ENCODE data around the gene CEBPA.

CEBPA gene

DNA sequence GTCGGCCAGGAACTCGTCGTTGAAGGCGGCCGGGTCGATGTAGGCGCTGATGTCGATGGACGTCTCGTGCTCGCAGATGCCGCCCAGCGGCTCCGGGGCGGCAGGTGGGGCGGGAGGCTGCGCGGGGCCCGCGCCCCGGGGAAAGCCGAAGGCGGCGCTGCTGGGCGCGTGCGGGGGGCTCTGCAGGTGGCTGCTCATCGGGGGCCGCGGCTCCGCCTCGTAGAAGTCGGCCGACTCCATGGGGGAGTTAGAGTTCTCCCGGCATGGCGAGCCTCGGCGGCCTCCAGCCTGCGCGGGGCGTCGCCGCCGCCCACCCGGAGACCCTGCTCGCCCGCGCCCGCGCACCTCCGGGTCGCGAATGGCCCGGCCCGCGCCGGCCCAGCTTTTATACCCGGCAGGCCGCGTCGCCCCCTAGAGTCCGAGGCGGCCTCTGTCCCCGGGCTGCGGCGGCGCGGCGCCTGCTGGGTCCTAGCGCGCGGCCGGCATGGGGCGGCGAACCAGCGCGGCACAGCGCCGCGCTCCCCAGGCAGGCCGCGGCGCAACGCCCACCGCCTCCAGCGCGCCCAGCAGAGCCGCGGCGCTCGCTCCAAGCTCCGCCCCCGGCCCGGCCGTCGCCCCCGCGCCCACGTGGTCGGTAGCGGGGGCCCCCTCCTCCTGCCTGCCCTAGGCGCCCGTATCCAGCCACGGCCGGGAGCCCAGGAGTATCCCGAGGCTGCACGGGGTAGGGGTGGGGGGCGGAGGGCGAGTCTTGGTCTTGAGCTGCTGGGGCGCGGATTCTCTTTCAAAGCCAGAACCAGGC, at the start of gene CEBPA:
Gene CEBPA (minus strand): TSS at position 360 of the 799 bp plus-strand sequence. CDS start 120 bp downstream, at position 240.
- DNase-seq = peak; percentile 60 to 86

DNA sequence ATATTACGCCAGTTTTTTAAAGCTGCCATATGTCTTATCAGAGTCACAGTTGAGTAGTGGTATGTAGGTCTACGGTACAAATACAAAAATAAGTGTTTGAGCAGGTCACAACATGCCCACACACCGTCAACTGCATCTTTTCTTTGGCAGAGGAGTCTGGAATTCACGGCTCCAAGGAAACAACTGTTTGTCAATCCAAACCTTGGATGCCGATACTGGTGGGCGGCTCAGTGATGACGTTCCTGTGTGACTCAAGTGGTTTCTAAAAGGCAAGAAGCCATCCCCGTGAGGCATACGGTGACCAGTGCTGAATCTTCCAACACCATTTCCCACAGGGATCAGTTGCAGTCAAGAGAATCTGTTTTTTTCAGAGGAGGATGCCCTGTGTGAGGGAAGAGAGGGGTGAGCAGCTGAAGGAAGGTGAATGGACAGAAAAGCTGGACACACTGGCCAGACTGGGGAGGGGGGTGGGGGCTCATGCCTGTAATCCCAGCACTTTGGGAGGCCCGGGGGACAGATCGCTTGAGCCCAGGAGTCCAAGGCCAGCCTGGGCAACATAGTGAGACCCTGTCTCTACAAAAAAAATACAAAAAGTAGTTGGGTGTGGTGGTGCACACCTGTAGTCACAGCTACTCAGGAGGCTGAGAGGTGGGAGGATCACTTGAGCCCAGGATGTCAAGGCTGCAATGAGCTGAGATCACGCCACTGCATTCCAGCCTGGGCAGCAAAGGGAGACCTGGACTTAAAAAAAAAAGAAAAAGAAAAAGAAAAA, 48.4 kb upstream of the CEBPA start:
- no peak for DNase-seq

DNA sequence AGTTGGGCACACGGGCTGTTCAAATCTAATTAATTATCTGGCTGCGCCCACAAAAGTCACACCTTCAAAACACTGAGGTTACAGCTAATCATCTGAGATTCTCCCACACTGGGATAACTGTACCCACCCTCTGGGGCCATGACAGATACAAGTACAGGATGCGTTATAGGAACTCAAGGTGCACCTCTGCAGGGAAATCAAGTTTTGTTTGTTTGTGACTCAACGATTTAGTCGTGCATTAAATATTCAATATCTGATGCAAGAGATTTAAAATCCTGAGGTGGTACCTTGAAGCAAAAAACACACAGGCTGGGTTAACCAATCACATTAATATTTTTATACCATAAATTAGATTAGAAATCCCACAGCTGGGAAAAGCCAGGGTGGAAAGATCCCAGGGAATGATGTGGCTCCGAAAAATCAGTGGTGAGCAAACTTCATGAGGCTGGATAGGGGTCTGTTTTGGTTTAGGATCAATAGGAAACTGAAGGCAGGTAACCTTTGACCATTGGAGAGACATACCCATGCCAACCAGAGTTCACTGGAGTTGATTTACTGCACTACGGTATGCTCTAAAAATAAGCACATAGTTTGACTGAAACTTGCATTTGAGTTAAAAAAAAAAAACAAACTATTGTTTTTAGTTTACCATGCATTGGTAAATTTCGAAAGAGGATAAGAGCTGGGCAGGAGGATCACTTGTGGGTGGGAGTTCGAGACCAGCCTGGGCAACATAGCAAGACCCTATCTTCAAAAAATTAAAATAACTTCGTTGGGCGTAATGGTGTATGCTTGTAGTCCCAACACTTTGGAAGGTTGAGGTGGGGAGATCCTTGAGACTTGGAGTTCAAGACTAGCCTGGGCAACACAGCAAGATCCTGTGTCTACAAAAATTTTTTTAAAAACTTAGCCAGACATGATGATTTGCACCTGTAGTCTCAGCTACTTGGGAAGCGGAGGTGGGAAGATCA, 47.3 kb upstream of the CEBPA start:
- no peak for DNase-seq

DNA sequence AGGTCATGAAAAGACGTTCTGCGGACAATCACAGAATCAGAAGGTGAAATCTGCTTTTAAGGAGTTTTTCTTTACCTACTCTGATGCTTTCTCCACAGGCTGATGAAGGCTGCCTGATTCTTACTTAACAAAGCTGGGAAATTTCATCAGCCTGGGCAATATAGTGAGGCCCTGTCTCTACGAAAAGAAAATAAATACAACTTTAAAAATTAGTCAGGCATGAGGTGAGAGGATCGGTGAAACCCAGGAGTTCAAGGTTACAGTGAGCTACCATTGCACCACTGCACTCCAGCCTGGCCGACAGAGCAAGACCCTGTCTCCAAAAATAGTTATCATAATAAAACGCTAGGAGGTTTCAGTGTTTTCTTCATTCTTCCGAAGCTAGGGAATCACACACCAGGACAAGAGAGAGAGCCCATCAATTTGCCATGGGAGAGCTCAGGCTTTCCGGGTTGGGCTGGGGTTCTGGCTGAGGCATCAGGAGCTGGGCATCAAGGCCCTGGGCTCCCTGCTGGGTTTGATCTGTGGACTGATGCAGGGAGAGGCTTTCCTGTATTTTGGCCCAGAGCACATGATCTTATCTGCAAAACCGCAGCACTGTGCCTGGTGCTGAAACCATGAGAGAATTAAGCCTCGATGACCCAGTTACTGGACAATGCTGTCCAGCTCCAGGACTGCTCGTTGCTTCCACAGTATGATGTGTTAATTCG, 46.1 kb upstream of the CEBPA start:
- DNase-seq = no peak

DNA sequence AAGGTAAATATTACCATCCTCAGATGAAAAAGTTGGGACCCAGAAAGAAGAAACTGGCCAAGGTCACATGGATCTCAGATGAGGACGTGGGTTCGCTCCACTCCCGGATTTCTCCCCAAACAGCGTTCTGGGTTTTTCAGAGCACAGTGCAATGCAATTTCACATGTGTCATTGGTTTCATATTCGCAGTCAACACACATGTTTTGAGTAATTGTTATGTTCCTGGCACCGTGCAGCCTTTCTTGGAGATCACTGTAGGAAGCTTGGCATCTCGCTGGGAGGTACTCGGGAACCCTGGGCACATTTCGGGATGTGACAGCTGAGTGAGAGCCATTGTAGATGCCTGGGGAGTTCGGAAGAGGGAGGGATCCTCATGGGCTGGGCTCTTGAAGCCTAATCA, 45.0 kb upstream of the CEBPA start:
- DNase-seq = no peak

DNA sequence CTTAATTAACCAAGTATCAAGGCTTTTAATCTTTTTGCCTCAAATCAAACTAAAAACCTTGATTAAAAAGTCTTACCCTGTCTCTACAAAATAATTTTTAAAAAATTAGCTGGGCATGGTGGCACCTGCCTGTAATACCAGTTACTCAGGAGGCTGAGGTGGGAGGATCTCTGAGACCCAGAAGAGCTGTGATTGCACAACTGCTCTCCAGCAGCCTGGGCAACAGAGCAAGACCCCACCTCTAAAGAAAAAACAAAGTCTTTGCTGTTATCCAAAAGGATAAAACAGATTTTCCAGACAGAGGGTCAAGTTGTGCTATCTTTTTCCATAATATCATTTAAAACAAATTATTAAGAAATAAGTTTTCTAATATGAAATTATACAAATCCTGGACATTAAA, 44.3 kb upstream of the CEBPA start:
- DNase-seq = no peak

DNA sequence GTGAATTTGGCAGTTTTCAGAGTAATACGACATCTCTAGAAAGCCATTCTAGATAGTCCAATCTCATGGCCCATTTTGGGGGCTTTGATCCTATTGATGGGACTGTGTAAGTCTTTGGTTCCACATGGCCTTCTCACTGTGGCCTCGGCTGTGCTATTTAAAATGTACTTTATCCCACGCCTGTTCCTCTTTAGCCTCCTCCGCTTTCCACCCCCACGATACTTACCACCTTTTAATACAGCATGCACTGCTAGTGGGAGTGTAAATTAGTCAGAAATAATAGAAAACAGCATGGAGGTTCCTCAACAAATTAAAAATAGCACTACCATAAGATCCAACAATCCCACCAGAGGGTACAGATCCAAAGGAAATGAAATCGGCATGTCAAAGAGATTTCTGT, 42.8 kb upstream of the CEBPA start:
- DNase-seq = no peak

DNA sequence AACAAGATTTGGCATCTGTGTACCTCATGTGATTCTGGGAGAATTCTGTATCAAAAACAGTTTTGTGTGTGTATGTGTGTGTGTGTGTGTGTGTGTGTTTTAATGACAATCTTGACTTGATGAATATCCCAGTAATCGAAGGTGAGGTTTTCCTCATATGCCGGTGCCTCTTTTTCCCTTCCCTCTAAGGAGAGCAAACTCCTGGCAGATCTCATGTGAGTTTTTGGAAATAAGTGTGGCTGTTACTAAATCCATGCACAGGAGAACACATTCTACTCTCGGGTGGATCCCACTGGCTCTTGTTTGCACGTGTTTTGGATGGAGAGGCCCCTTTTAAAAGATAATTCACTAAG, 42.2 kb upstream of the CEBPA start:
- DNase-seq = no peak

DNA sequence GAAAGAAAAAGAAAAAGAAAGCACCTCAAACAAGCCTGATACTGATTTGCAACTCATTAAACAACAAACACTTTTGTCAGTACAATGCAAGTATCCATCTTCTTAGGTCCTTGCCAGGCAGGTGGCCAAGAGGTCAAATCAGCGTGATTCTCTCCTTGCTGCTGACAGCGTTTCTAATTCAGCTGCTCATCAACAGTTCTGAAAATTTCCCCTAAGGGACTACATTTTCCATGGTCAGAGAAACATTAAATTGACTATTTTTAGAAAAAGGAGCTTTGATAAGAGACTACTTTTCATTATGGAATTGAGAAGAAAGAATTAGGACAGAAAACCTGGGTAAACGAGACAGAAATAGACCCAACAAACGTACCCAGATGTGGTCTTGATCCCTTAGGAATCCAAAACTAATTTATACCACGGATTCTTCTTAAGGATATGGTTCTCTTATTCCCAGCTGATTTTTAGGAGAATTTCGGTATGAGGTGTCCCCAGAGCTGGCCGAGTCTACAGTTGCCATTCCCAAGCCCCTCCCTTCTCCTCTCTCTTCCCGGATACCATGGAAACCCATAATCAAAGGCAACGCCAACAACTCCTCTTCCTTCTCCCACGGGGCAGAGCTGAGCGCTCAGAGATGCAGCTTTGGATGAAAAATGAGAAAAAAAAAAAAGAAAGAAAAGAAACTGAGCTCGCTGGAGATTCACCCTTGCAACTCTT, 41.7 kb upstream of the CEBPA start:
- DNase-seq = no peak

DNA sequence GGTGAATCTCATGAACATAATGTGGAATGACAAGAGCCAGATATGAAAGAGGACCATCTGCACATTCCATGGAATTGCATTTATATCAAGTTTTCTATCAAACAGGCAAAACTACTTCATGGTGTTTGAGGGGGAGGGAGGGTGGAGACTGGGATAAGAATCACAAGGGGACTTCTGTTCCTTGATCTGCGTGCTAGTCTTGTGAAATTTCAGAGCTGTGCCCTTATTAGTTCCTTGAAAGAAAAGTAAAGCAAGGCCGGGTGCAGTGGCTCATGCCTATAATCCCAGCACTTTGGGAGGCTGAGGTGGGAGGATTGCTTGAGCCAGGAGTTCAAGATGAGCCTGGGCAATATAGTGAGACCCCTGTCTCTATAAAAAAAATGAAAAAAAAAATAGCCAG, 41.0 kb upstream of the CEBPA start:
- no peak for DNase-seq

DNA sequence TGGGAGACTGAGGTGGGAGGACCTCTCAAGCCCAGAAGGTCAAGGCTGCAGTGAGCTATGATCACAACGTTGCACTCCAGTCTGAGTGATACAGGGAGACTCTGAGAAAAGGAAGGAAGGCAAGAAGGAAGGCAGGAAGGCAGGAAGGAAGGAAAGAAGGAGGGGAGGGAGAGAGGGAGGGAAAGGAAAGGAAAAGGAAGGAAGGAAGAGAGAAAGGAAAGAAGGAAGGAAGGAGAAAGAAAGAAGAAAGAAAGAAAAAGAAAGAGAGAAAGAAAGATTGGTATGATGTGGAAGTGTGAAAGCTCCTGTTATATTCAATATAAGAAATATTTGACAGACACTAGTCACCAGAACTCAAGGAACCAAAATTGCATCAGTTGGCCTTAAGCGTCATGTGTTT, 38.7 kb upstream of the CEBPA start:
- DNase-seq = no peak

DNA sequence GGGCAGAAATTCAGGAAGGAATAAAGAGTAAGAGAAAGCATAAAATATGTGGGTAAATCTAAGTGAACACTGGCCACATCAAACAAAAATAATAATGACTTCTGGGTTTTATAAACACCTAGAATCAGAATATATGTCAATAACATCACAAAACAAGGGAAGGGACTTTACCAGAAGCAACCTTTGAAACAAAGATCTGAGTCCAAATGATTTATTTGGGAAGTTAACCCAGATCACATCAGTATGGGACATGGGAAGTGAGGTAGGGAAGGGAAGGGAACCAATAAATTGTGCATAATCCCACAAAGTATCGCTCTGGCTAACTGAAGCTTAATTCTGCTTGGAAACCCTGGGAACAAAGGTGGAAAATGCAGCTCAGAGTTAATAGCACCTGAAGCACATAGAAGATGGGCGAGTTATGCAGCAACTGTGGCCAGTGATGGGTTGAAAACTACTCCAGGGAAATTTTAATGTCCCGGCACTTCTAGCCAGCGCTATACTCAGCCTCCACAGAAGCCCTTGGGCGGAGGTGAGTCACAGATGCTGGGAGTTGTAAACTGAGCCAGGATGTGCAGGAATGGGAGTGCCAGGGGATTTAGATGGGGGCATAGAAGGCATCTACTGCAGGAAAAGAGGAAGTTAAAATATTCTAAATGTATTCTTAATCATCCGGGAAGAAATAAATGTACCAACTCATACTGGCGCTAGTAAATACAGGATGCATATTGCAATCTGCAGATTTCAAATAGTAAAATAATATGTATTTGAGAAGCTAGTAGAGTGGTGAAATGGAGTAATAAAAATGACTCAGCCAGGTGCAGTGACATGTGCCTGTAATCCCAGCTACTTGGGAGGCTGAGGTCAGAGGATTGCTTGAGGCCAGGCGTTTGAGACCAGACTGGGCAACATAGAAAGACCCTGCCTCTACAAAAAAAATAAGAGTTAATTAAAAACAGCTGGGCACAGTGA, 37.0 kb upstream of the CEBPA start:
- no peak for DNase-seq

DNA sequence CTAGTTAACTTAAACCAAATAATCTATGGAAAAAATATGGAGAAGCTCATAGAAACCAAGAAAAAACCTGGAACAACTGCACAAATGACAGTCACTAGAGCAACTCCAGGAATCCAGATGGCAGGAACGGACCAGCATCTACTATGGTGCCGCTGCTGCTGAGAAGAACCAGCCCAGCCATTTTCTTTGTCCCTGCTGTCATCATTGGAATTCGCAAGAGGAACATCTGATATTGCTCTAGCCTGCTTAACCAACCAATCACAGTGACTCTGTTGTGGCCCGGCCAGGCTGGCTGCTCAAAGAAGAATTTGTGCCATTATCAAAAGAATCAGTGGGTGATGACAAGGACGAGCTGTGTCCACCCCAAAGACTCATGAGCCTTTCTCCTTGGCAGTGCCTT, 33.1 kb upstream of the CEBPA start:
- DNase-seq = no peak

DNA sequence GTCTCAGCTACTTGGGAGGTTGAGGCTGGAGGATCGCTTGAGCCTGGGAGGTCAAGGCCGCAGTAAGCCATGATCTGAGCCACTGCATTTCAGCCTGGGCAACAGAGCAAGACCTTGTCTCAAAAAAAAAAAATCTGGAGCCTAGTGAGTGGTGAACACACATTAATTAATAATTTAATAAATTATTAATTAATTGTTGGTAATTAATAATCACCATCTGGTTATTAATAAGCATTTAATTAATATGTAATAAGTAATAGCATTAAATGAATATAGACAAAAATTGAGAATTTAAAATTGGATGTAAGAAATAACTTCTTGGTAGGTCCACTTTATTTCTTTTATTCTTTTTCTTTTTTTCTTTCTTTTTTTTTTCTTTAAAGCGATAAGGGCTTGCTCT, 31.9 kb upstream of the CEBPA start:
- no peak for DNase-seq

DNA sequence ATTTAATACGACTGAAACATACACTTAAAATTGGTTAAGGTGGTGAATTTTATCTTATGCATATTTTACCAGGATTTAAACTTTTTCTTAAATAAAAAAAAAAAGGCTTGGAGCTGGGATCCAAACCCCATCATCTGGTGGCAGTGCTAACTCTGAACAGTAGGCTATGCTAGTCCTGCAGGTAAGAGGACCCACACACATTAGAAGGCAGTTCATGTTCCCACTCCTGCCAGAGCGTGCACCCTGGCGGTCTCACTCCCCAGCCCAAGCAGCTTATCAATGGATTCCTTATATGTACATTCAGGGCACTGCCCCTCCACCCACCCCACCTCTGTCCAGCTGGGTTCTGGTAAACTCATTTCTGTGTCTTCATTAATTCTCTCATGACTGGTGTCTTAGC, 31.3 kb upstream of the CEBPA start:
- no peak for DNase-seq

DNA sequence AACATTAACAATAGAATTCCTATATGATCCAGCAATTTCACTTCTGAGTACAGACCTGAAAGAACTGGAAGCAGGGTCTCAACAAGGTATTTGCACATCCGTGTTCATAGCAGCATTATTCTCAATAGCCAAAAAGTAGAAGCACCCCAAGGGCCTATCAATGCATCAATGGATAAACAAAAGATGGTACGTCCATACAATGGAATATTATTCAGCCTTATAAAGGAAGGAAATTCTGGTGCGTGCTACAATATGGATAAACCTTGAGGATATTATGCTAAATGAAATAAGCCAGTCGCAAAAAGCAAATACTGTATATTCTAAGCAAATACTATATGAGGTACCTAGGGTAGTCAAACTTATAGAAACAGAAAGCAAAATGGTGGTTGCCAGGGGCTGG, 30.8 kb upstream of the CEBPA start:
- DNase-seq = no peak

DNA sequence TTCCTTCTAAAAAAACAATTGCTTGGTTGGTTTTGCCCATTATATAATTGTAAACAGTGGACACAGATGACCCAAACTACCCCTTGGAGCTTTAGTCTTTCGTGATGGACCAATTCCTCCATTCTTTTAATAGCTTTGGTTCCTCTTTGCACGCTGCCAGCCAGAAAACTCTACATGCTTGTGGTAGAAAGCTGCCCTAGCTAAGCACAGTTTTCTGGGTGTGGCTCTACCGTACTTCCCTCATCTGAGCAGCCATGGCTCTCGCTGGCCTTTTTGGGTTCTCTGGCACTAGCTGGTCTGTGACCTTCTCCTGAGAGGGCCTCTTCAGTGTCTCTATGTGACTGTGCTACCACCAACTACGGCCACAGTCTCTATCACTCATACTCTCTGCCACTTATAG, 29.9 kb upstream of the CEBPA start:
- DNase-seq = no peak

DNA sequence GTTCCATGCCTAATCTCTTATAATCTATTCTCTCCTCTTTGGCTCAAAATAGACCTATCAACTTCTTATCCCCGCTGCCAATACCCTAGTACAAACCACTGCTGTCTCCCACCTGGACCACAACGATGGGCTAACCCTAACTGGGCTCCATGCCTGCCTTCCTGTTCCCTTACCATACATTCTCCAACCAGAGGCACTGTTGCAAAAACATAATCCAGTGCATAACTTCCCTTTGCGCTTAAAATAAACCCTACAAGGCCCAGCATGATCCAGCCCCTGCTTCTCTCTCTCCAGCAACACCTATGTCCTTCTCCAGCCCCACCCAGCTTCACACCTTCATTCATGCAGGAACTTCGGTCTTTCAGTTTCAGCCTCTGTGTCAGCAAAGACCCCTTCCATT, 27.4 kb upstream of the CEBPA start:
- no peak for DNase-seq

DNA sequence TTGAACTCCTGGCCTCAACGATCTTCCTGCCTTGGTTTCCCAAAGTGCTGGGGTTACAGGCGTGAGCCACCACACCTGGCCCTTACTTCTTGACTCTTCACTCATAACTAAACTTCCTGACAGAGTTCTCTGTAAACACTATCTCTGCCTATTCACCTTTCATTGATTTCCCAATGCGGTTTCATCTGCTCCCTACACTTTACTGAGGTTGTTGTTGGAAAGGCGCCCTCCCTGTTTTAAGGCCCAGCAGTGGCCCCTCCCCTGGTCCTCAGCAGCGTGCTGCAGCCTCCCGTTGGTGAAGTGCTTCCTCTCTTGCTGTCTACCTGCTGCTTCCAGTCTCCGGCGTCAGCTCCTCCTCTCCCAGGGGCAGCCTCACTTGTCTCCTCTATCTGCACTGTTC, 26.7 kb upstream of the CEBPA start:
- DNase-seq = no peak

DNA sequence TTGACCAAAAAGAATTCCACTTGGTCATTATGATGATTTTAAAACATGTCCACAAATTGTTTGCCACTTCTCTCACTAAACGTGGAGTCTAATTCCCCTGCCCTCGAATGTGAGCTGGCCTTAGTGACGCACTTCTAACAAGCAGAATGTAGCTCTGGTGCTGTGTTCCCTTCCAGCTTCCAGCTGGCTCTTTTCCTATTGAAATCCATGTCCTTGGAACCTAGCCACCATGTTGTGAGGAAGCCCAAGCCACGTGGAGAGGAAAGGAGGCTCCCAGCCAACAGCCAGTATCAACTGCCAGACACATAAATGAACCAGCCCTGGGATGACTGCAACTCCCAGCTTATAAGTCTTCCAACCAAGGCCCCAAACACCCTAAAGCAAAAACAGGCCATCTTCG, 23.6 kb upstream of the CEBPA start:
- DNase-seq = no peak

DNA sequence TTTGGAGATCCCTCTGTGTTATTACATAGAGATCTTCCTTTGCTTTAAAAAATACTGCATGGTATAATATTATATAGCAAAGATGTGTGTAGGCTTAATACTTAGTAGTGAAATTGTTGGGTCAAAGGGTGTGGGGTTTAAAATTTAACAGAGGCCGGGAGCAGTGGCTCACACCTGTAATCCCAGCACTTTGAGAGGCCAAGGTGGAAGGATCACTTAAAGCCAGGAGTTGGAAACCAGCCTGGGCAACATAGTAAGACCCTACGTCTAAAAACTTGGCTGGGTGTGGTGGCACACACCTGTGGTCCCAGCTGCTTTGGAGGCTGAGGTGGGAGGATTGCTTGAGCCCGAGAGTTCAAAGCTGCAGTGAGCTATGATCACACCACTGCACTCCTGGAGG, 22.3 kb upstream of the CEBPA start:
- DNase-seq = no peak
